Hypothalamus (tissue), 51 donors: ENCODE data around the gene LRRC75B.

Source experiments
- DNase-seq, 51 donors: peaks; one replicate each; lab custom pipeline; 2025; lab: John Stamatoyannopoulos, UW

The LRRC75B gene

GRCh38 chr22:24587948-24588347, 4.9 kb downstream of the LRRC75B start:
- no peak for DNase-seq

- DNase-seq, result no peak
These were observed 5.6 kb downstream of the LRRC75B start for GRCh38 chr22:24587251-24587650.

GRCh38 chr22:24585927-24586546, 6.8 kb downstream of the LRRC75B start:
- DNase-seq, result no peak

GRCh38 chr22:24585461-24585860, 7.4 kb downstream of the LRRC75B start:
- no peak for DNase-seq

- DNase-seq, result no peak
These were observed 7.9 kb downstream of the LRRC75B start for GRCh38 chr22:24584871-24585411.

- DNase-seq, result no peak
These were observed 8.6 kb downstream of the LRRC75B start for GRCh38 chr22:24584166-24584790.

GRCh38 chr22:24583221-24584165, 9.4 kb downstream of the LRRC75B start:
- DNase-seq, result no peak

GRCh38 chr22:24582056-24582814, 10.6 kb downstream of the LRRC75B start:
- DNase-seq, result no peak

- no peak for DNase-seq
These were observed 12.6 kb downstream of the LRRC75B start for GRCh38 chr22:24580276-24580675.

- no peak for DNase-seq
These were observed 13.6 kb downstream of the LRRC75B start for GRCh38 chr22:24579258-24579601.

- no peak for DNase-seq
These were observed 14.3 kb downstream of the LRRC75B start for GRCh38 chr22:24578355-24579257.

- no peak for DNase-seq
These were observed 16.1 kb downstream of the LRRC75B start for GRCh38 chr22:24576778-24577177.

GRCh38 chr22:24571266-24571665, 21.6 kb downstream of the LRRC75B start:
- DNase-seq, result no peak

GRCh38 chr22:24567668-24568067, 25.2 kb downstream of the LRRC75B start:
- DNase-seq, result no peak

- DNase-seq, result no peak
These were observed 25.9 kb downstream of the LRRC75B start for GRCh38 chr22:24566899-24567511.

- no peak for DNase-seq
These were observed 27.8 kb downstream of the LRRC75B start for GRCh38 chr22:24565077-24565476.

- DNase-seq, result no peak
These were observed 28.4 kb downstream of the LRRC75B start for GRCh38 chr22:24564376-24565058.

GRCh38 chr22:24563246-24563645, 29.6 kb downstream of the LRRC75B start:
- DNase-seq, result no peak

- no peak for DNase-seq
These were observed 33.4 kb downstream of the LRRC75B start for GRCh38 chr22:24559471-24559870.
